HG02884 (cell line): ENCODE measurements around the gene GPR31.

Experiments used
- ATAC-seq: cut with Tn5 transposase; IDR thresholded peaks from one replicate; pipeline ENCODE4 v1.9.1; 2021; ENCODE audit warnings: mild to moderate bottlenecking, moderate library complexity; ENCODE audit not compliant: unreplicated experiment

GPR31 gene

DNA sequence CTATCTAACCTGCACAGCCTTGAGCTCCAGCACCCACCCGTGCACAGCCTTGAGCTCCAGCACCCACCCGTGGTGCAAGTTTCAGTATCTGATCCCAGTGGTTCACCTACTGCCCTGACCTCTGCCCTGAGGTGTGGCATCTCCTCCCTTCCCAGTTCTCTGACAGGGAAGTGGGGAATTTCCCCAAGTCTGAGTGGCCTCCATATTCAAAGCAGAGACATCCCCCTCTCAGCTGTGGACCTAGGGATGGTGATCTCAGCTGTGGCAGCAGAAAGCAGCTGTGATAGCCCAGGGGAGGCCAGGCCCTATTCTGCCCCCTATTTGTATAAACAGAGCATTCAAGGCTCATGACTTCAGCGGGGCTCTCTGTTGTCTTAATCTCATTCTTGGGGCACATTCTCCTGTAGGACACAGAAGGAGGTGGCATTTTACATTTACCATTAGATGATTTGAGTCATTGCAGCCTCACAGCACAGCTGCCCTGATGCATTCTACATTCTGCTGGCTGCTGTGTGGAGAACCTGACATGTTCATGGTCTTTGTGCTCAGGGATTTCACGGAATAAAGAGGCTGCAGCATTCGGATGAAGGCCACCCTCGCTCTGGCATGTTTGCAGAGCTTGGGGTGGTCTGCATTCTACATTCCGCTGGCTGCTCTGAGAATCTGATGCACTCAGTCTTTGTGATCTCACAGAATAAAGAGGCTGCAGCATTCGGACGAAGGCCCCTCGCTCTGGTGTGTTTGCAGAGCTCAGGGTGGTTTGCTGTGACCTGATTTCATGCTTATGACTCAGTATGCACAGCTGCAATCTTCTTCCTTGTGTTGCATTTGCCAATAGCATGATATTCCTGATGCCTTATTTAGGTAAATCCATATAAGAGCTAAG is 16.9 kb downstream of the GPR31 start:
- no peak for ATAC-seq

- ATAC-seq: no peak
These were observed 18.0 kb downstream of the GPR31 start for GRCh38 chr6:167139761-167140160.

DNA sequence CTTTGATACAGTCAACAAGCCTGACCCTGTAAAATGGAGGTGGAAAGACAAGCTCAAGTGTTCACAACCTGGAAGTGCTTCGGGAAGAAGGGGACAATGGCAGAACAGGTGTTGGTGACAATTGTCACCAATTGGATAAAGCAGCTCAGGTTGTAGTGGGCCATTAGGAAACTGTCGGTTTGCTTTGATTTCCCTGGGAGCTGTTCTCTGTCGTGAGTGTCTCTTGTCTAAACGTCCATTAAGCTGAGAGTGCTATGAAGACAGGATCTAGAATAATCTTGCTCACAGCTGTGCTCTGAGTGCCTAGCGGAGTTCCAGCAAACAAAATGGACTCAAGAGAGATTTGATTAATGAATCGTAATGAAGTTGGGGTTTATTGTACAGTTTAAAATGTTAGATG is 19.9 kb downstream of the GPR31 start:
- ATAC-seq: no peak

DNA sequence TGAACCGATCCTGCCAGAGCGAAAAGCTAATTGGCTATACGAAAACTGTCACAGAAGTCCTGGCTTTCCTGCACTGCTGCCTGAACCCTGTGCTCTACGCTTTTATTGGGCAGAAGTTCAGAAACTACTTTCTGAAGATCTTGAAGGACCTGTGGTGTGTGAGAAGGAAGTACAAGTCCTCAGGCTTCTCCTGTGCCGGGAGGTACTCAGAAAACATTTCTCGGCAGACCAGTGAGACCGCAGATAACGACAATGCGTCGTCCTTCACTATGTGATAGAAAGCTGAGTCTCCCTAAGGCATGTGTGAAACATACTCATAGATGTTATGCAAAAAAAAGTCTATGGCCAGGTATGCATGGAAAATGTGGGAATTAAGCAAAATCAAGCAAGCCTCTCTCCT is 20.7 kb downstream of the GPR31 start:
- no peak for ATAC-seq

DNA sequence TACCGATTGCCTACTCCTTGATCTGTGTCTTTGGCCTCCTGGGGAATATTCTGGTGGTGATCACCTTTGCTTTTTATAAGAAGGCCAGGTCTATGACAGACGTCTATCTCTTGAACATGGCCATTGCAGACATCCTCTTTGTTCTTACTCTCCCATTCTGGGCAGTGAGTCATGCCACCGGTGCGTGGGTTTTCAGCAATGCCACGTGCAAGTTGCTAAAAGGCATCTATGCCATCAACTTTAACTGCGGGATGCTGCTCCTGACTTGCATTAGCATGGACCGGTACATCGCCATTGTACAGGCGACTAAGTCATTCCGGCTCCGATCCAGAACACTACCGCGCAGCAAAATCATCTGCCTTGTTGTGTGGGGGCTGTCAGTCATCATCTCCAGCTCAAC is 21.4 kb downstream of the GPR31 start:
- ATAC-seq: no peak

- ATAC-seq: no peak
These were observed 23.1 kb downstream of the GPR31 start for GRCh38 chr6:167134448-167135328.

DNA sequence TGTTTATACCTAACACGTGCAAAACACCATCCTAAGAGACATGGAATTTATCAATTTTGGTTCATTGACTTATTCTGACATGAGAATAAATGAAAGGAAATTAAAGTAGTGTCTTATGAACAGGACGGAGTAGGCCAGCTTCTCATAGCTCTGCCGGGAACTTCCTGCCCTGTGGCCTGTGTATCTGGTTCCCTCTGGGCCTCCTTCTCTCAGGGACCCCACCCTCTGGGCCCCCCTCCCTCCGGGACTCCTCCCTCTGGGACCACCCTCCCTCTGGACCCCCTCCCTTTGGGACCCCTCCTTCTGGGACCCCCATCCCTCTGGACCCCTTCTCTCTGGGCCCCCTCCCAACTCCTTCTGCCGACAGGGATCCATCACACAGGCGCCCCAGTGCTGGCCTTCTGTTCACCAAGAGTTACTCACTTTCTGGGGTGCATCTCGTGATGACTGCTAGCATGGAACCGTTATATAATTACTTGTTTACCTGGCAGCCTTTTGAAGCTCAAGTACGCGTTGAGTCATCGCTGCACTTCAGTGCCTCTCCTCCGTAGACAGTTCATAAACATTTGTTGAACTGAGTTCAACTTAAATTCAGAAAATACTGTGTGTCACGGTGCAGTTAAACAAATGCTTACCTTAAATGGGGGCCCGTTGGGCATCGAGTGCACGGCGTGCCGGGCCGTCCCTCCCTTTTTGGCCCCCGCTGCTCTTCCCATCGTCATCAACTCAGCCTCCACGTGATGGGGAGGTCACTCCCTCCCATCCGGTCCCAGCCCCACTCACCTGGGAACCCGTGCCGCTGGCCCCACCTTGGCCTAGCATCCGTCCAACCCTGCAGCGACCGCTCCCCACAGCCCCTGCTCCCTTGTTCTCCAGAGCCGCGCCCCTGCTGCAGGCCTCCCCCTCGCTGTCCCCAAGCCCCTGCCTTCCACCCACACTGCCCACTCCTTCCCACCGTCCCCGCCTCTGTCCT is 26.8 kb downstream of the GPR31 start:
- no peak for ATAC-seq

DNA sequence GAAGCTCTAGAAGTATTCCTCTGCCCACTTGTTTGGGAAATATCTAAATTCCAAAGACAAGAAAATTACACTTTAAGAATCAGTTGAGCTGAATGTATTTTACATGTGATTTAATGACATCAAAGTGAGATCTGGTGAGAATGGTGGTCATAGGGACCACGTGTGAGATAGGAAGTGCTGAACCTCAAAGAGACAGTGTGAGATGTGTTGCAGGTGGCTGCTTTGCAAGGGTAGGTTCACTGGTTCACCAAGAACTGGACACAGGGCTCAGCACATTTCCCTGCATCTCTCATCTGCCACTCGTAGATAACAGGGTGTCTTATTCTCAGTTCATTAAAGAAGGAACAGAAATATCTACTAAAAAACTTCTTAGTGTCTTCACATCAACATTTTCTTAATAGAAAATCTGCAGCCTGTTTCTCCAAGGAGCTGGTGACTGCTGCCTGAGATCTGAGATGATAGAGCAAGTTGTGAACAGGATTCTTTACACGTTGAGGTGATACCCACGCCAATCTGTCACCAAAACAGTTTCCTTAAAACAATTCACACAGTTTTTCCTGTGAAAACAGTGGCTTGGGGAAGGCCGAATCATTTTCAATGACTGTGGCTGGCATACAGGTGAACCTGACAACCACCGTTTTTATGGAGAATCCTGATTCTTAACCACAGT is 27.6 kb downstream of the GPR31 start:
- ATAC-seq: no peak

- ATAC-seq: no peak
These were observed 28.2 kb downstream of the GPR31 start for GRCh38 chr6:167129562-167129961.

- no peak for ATAC-seq
These were observed 28.6 kb downstream of the GPR31 start for GRCh38 chr6:167129159-167129558.

GRCh38 chr6:167127785-167128531 is 29.8 kb downstream of the GPR31 start:
- no peak for ATAC-seq

- no peak for ATAC-seq
These were observed 31.9 kb downstream of the GPR31 start for GRCh38 chr6:167125855-167126349.

- ATAC-seq: no peak
These were observed 32.4 kb downstream of the GPR31 start for GRCh38 chr6:167125410-167125809.

DNA sequence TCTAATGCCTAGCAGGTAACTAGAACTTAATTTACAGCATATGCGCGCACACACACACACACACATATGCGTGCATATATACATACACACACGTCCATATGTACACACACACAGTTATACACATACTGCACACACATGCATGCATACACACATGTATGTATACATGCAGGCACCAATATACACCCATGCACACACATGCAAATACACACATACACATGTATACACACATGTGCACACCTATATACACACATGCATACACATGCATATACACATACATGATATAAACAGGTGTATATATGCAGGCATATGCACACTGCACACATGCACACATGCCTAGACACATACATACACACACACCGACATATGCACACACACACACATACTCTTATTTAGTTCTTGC is 33.0 kb downstream of the GPR31 start:
- ATAC-seq: no peak

DNA sequence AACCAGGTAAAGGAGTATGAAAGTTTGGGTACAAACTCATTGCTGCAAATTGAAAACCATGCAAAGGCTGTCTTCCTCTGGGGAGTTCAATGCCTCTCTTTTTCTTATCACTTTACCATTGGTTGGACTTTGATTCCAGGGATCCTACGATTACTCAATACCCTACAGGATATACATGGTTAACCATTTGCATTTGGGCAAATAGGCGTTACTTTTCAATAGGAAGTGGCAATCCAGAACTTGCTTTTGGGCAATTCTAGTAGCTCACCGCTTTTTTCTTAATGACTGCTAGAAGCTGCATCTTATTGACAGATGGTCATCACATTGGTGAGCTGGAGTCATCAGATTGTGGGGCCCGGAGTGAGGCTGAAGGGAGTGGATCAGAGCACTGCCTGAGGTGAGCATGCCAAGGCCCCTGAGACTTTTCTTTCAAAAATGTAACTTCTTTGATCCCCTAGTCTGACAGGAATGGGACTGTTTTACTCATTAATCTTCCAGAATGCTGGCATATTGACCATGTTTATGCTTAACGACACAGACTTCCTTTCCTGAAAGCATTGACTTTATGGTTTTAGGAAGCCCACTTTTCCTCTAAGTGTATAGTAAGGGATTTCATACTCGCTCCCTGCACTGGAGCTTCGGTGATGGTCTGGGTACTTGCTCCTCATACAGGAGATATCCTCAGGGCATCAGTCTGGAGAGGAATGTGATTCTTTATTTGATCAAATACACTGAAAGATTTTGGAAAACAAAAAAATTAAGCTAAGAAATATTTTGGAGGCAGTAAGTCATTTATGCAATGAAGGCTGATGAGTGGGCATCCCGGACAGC is 34.7 kb downstream of the GPR31 start, which contains the start of gene CCR6:
CCR6 (plus strand) TSS at position 270 of the 831 bp plus-strand sequence. CDS start 13,039 bp downstream, outside the sequence.
- no peak for ATAC-seq

DNA sequence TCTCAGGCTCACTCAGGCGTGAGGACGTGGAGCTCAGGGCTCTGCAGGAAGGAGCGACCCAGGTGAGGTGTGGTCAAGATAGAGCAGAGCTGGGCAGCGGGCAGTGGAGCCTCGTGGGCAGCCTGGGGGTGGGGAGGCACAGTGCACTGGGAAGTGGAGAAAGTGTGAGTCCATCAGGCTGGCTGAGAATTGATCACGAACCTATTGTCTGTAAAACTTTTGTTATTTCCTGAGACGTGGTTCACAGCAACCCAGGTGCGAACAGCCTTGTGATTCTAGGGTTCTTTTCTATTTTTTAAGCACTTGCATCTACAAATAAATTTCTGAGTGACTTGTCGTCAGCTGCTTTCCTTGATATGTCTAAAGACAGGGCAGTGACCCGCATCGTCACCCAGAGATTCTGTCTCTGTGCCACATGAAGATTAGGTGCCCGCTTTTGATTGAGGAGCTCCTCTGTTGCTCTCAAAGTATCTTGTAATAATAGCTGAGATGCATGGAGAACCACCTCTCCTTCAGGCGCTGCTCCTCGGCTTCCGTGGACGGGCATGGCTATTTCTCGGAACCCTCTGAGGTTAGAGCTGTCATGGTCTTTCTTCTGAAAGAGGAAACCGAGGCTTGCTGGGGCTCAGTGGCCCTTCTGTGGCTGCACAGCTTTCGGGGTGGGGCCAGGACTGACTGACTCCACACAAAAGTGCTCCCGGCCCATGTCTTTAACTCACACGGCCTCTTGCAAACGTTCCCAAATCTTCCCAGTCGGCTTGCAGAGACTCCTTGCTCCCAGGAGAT is 35.5 kb downstream of the GPR31 start:
- no peak for ATAC-seq

- no peak for ATAC-seq
These were observed 36.4 kb downstream of the GPR31 start for GRCh38 chr6:167121335-167121841.
